Renal pelvis (tissue), 4 donors: ENCODE results near the gene TENM3. TPM values are rescaled to one million over a fixed set of nuclear protein-coding genes. Genes with fewer than 3 reads are reported as not detected.

Experiments used
- DNase-seq: peaks from one replicate; pipeline ENCODE4 v3.0.0-alpha.2; 2013
- polyA plus RNA-seq, 3 donors: library from polyadenylated mRNA; unstranded; fragments of 120-200 nt; gene quantifications; one replicate each; pipeline ENCODE4 v1.2.1, GENCODE V29; 2013; ENCODE audit not compliant: insufficient read length in 3 of 3

The TENM3 gene
- polyA plus RNA-seq, 3 donors, result 17.4 to 21.5 (median 20.5) TPM

DNA sequence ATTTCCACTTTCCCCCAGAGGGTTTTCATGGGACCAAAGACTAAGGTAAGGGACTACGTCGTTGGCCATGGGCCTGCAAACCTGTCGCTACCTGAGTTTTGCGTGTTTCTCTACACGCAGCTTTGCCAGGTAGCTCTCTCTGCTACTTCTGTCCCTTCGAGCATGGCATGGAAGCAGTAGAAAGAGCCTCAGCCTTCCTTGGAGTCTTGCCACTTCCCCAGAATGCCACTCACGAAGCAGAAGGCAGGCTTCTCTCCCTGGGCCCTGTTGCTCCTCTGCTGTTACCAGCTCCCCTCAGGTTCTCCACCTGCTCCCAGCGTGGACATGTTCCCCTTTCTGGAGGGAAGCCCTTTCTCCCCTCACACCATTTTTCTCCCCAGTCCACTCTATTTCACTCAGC, 381.1 kb downstream of the TENM3 start:
- no peak for DNase-seq

DNA sequence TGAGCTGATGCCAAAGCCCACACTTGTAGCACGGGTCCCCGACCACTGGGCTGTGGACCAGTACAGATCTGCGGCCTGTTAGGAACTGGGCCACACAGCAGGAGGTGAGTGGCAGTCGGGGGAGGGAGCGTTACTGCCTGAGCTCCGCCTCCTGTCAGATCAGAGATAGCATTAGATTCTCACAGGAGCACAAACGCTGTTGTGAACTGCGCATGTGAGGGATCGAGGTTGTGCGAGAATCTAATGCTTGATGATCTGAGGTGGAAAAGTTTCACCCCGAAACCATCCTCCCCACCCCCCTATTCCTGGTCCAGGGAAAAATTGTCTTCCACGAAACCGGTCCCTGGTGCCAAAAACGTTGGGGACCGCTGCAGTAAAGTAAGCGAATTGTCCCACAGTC, 382.0 kb downstream of the TENM3 start:
- no peak for DNase-seq

DNA sequence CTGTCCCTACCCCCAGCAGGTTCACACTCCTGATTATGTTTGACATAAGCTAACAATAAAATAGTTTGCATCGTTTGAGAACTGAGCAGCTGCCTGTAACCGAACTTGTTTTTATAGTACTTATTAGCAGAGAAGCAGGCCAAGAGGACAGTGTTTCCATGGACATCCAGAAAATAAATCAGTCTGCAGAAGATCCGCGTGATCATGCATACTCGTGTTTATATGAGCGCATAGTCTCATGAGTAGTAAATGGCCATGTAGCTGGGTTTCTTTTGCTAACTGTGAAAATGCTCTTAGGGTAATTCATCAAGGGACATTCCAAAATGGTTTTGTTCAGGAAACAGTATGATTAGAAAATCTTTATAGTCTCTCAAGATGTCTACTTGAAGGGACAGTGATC, 384.8 kb downstream of the TENM3 start:
- no peak for DNase-seq

DNA sequence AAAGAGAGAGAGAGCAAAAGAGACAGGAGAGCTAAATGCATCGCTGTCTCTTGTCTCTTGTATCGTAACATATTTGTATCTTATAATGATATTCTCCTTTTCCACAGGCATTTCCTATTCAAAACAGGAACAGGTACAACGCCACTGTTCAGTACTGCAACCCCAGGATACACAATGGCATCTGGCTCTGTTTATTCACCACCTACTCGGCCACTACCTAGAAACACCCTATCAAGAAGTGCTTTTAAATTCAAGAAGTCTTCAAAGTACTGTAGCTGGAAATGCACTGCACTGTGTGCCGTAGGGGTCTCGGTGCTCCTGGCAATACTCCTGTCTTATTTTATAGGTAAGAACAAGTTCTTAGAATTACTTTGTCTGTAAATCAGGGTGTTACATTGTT, 385.3 kb downstream of the TENM3 start:
- DNase-seq, result no peak

DNA sequence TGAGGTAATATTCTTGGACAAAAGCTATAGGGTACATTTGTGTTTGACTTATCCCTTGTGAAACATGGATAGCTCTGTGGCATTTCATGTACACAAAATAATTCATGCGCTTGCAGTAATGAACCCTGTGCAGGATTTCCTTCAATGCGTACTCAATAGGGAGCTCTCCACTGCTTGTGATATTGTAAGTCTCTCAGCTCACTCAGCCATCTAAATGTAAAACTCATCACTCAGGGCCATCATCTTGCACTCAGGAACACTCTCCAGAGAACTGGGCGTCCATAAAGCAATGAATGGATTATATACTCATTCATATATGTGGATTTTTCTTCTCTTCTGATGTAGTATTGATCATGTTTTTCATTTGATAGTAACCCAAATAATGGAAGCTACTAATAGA, 385.9 kb downstream of the TENM3 start:
- DNase-seq, result no peak

DNA sequence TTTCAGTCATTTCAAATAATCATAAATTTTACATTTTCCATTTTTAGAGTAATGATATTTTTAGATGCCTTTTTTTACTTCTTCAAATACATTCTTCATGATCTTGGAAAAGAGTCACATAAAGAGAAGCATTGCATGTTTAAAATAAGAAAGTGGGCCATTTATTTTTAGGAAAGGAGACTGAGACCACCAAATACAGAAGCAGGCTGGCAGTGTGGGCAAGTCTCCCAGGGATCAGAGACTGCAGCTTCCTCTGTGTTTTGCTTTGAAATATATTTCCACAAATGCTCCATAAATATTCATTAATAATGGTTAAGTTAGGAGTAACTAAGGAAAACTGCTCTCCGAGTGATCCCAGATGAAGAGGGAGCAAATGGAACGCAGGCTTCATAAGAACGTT, 397.3 kb downstream of the TENM3 start:
- DNase-seq, result no peak

DNA sequence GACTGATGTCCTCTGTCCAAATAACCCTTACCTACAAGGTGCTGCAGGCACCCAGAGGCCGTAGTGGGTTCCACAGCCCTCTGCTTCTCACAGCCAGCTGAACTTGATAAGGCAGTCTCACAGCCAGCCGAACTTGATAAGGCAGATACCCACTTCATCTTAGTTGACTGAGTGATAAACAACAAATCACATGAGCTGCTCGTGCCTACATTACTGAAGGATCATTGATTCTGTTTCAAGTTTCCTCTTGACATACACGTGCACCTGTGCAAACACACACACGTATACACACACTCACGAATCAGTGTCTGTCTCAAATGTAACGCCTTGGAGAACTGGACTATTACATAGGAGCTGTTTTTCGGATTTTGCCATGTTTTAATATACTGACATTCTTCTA, 397.7 kb downstream of the TENM3 start:
- no peak for DNase-seq

DNA sequence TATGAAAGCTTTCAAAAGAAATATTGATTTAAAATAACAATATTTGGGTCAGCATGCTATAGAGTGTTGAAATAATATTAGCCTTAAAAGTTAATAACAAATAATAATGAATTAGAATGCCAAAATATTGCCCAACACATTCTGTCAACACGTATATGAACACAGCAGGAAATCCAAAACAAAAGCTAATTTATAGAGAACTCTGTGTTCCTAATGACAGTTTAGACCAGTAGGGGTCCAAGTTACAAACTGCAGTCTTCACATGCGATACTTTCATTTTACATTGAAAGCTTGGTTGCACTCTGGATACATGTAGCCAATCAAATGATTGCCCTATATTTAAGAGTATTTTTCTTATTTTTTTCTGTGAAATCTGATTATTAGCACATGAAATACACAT, 399.6 kb downstream of the TENM3 start:
- no peak for DNase-seq

DNA sequence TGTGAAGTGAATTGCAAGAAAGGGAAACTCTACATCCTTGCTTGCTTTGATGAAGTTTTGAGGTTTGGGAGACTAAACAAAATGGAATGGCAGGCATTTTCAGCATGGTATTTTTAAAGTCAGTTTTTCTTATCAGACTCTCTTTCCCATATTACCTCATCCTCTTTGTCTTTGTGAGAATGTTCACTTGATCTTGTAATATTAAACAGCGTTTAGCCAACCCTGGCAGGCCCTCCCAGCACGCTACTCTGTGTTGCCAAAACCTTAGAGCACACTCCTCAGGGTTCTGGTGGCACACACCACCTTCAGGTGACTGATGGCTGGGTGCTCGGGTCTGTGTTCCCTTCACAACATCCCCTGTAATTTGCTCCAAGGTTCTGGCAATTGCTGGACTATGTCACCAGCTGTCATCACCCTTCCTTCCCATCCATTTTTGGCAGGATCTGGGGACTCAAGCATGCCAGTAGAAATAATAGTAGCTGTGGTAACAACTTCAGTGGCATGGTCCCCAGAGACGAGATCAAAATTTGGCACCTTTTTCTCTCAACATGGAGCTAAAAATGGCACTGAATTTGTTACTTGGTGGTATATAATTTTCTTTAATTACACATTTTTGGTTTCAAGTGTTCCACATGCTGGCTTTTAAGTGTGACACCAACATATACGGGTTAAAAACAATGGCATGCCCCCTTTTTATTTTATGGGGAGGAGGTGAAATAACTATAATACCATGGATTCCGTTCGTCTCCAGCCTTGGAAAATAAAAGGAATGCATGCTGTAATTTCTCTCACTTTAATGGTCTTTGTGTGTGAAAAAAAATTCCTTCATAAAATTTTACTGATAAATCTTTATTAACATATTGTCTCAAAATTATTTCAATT, 400.8 kb downstream of the TENM3 start:
- DNase-seq, result no peak

DNA sequence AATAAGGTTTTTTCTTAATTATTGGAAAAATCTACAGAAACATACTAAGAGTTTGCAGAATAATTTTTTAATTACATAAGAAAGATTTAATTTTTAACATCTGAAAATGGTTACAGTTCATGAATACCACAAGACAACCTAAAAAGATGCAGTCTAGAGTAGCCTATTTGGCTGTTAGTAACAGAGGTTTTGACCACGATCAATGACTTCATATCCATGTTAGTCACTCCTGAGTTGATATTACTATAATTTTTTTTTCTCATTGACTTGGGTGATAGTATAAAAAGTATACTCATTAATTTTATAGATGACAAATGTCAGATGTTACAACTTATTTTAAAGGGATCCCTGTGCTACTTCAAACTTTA, 401.5 kb downstream of the TENM3 start:
- DNase-seq, result no peak

DNA sequence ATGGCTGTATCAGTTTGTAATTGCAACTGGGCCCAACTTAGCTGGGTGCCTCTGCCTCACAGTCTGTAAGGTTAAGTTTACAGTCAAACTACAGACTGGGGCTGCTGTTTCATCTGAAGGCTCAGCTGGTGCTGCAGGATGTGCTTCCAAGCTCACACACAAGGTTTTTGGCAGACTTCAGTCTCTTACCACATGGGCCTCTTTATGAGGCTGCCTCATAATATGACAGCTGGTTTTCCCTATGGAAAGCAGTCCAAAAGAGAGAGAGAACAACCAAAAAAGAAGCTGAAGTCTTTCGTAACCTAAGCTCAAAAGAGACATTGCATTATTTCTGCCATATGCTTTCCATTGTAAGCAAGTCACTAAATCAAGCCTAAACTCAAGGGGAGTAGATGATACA, 402.3 kb downstream of the TENM3 start:
- DNase-seq, result no peak

DNA sequence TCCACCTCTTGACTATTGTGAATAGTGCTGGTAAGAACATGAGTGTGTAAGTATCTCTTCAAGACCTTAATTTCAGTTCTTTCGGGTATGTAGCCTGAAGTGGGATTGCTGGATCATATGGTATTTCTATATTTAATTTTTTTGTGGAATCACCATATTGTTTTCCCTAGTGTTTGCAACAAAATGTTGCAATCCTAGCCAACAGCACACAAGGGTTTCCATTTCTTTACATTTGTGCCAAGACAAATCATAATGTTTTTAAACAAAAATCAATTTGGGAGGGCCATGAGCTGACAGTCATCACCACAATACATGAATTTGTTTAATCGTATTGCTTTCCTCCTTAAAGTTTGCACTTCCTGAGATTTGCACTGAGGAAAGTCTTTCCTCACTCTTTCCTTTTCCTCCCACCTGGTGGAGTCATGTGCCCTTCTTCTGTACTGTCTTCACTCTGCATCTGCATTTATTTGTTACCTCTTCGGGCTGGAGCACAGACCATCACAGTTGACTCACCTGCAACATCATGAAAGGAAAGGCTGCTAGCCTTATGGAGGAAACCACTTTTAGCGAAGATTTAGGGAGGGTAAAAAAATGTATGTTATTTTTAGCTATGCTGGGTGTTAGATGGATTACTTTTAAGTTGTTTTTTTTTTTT, 404.6 kb downstream of the TENM3 start:
- no peak for DNase-seq

DNA sequence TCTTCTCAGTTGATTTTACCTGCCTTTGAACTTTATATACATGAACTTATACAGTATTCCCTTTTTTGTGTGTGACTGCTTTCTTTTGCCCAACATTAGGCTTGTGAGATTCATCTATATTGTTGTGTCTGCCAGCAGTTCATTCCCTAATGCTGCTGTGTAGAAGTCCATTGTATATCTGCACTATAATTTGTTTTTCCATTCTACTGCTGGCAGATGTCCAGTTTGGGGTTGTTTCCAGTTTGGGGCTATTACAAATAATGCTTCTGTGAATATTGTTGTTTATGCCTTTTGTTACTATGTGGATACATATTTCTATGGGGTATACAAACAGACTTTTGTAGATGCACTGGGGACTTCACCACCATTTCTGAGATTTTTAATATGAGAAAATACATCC, 405.6 kb downstream of the TENM3 start:
- DNase-seq, result no peak

DNA sequence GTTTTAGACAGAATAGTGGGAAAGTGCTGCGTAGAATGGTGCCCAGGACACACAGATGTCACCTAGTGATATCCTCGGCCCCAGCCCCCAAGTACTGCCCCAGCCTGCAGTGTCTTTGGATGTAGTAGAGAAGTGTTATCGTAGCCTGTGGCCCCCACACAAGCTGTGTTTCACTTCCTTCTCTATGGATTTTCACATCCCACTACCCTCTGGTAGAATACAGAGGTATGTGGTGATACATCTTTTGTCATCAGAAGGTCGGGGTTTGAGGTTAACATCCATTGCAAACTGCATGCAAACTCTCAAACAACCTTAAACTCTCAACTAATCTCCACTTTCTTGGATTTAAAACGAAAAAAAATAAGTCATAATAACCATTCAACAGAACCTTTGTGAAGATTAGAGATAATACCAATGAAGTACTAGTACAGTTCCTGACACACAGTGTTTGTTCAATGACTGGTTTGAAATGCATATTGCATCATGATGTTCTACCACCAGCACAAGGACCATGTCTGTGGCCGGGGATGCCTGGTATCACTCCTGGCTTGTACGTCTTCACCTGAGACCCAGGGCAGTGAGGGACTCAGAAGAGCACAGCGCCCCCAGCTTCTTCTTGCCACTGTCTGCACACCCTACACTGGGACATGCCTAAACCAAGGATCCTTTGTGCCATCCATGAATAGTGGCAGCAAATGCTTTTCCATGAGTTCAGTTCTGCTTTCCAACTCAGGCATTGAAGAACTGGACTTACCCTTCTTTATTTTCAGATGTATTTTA, 406.7 kb downstream of the TENM3 start:
- DNase-seq, result no peak

DNA sequence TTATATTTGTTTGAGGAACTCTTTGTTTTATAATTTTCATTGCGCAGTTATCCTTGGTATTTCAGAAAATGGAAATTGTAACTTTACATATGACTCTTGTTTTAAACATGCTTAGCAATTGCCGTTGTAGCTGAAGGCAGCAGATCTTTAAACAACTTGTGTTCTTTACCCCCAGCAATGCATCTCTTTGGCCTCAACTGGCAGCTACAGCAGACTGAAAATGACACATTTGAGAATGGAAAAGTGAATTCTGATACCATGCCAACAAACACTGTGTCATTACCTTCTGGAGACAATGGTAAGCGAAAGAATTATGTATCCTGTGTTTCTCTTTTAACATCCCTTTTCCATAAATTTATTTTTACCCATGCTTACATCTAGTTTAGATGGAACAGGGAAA, 410.4 kb downstream of the TENM3 start:
- no peak for DNase-seq

DNA sequence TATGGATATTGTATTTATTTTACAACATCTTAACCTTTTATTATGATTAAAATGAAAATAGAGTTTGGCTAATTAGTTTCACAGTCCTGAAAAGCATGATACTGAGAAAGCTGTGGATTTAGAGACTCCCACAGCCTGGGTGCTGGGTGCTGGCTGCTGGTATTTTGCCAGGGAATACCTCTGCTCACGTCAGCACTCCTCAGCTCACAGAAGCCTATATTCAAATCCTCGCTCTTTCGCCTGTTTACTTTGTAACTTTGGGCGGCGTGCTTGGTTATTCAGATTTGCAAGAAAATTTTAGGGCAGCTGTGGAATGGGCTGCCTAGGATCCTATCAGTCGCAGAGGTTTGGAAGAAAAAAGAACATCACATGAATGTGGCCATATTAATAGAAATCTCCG, 412.1 kb downstream of the TENM3 start:
- no peak for DNase-seq

DNA sequence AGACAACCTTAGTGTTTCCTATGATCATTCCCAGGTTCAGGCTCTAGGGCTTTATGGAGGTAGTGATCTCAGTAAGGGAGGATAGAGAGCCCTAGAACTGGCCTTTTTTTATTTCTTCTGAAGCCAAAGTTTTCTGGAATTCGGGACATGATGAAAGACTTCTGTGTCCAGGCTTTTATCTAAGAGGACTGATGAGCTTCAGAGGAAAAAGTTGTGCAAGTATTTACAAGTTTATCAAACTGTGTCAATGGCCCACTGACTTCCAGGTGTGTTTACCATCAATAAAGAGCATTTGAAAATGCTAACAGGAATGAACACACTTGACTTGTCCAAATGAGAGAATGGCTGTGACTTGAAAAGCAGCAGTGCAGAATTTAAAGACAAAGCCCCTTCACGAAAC, 419.3 kb downstream of the TENM3 start:
- DNase-seq, result no peak

DNA sequence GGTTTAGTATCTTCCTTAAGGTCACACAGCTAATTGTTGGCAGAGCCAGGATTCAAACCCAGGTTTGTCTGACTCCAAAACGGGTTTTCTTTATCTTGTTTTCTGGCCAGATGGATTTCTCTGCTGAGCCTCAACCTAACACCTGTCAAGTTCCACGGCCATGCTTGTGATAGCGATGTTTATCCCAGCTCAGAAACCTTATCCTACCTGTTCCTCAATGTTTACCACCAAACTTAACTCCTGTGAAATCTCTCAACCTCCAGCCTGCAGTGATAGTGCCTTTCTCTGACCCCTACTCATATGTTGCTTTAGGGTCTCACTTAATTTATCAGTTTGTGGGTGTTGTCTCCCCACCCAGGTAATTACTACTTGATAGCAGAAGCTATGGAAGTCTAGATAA, 428.0 kb downstream of the TENM3 start:
- no peak for DNase-seq

DNA sequence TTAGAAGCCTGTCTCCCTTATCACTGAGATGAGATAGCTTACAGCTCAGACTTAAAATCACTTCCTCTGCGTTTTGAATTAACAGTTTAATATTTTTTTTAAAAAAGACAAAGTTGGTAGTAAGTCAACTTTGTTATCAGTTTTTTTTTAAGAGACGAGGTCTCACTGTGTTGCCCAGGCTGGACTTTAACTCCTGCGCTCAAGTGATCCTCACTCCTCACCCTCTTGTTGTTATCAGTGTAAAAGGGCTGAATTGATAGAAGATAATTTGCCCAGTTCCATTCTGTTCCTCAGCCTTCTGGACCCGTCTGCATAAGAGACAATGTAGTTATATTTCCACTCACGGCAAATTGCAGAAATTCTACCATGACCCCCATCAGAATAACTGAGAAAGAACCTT, 428.5 kb downstream of the TENM3 start:
- DNase-seq, result no peak

DNA sequence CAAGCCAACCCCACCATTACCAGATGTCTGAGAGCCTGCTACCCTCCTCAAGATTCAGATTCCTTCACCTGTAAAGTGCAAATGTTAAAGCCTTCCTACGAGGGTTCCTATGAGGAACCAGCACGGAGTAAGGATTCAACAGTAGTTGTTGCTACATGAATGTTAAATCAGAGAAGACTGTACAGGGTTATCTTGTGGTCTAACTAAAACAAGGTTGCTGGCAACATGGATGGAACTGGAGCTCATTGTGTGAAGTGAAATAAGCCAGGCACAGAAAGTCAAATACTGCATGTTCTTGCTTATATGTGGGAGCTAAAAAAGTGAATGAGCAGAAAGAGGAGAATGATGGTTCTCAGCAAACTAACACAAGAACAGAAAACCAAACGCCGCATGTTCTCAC, 435.4 kb downstream of the TENM3 start:
- no peak for DNase-seq

DNA sequence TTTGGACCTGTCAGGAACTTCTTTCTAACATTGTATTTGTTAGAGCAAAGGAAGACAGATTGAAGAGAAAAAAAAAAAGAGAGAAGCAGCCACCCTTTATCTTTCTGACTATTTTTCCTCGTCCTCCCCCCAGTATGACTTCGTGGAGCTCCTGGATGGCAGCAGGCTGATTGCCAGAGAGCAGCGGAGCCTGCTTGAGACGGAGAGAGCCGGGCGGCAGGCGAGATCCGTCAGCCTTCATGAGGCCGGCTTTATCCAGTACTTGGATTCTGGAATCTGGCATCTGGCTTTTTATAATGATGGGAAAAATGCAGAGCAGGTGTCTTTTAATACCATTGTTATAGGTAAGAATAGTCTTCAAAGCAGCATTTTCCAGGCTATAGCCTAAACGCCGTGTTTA, 436.3 kb downstream of the TENM3 start:
- no peak for DNase-seq

DNA sequence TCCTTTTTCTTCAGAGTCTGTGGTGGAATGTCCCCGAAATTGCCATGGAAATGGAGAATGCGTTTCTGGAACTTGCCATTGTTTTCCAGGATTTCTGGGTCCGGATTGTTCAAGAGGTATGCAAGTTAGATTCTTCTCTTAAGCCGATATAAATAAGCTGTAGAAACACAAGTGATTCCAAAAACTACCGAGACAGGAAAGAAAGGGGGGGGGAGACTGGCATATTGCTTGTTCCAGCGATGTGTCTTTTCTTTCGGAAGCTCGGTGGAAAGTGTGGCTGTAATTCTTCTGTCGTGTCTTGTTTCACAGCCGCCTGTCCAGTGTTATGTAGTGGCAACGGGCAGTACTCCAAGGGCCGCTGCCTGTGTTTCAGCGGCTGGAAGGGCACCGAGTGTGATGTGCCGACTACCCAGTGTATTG, 437.0 kb downstream of the TENM3 start:
- DNase-seq, result peak; percentile 53

DNA sequence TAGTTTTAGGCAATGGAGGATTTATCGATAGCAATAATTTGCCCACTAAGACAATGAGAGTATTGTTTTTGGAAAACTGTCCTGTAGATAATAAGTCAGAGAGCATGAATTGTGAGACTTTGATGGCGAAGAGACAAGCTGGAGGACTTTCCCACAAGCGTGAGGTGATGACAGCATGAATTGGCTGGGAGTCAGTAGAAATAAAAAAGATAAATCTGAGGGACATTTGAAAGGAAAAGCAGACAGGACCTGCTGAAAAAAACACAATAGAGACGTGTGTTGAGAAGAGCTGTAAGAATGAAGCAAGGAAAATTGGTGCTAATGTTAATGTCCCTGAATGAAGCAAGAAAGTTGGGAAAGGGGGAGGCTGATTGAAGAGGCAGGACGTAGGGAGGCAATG, 440.5 kb downstream of the TENM3 start:
- no peak for DNase-seq
